TTC549 (cell line): ENCODE results near the gene SPART.
"Not testable (repeated sequence)": the region's sequence is repeated elsewhere in the genome, so short reads cannot be mapped to it uniquely, and the experiment has no call there.

Experiments used
- FAIRE-seq: peaks from 2 replicates; lab custom pipeline; 2012; peaks lifted over from hg19 to GRCh38; lab: Jason Lieb, UNC

SPART gene

DNA sequence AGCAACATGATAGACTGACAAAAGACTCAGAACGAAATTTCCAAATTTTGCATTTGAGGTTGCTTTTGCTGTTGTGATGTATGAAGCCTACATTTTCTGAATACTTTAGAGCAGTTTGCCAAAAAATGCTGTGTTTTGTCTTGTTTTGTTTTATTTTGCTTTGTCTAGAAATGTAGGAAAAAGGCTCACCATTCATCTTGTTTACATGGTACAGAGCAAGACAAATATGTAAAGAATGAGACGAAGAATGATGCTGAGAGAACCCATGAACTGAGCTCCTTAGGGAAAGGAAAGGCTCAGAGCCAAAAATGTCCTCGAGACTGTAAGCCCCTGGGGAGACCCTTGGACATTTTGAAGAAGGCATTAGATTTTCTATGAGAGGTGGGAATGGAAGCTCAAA is 6.8 kb upstream of the SPART start:
- FAIRE-seq, result no peak

DNA sequence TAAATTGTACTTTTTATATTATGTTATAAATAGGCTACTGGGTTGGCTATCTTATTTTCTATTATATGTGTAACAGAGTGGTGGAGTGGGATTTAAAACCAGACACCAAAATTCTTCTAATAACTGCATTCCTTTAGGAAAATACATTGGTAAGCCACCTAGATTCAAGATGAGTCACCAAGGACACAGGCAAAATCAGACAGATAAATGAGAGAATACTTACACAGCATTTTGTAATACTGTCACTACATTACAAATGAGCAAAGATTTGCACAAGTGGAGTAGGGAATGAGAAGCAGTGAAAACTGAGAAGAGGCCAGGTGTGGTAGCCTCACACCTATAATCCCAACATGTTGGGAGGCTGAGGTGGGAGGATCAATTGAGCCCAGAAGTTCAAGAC is 6.2 kb upstream of the SPART start:
- no peak for FAIRE-seq

DNA sequence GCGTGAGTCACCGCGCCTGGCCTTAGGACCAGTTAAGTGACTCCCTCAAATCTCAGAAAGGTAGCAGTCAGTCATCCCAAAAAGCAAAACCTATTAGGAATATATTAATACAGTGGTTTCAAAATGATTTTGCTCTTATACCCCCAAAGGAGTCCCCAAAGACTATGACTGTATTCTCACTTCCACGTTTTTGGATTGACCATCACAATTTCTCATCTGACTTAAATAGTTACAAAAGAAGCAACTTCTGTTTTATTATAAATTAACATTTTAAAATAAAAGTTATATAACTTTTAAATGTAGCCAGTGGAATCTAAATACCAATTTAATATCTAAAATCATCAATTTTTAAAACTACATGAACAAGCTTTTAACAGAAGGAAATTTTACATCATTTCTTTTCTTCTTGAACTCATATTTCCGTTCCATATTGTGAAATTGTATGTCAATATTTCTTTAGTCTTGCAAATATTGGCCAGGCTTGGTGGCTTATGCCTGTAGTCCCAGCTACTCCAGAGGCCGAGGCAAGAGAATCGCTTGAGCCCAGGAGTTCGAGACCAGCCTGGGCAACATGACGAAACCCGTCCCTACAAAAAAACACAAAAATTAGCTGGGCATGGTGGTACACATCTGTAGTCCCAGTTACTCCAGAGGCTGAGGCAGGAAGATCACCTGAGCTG is 1.5 kb upstream of the SPART start:
- no peak for FAIRE-seq

DNA sequence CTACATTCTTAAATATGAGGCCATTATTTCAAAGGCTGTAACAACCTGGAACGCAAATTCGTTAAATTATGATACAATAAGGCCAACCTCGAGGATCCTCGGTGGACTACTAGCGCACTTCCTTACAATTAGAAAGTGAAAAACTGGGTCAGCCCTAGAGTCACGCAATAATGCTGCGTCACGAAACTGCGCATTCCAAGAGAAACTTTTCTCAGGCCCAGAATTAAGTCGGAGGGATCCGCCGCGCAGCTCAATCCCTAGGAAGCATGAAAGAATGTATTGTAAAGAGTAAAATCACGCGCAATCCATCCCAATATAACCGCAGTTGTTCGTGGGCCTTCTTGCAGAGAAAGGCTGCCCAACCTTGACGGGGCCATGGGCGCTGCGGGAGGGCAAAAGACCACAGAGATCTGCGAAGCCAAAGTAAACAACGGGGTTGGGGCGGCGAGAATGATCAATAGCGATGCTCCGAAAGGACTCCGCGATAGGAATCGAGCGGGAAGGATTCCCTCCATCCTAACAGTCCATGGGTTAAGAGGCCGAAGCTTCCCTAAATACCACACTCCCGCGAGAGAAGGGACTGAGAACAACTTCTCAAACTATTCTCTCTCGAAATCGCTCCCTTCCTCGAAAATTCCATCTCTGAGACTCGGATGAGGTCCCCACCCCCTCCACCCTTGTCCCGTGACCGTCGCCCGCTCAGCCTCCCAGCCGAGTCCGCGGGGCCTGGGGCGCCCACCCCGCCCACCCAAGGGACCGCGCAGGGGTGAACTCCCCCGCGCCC is 564 bp downstream of the SPART start:
- no peak for FAIRE-seq

DNA sequence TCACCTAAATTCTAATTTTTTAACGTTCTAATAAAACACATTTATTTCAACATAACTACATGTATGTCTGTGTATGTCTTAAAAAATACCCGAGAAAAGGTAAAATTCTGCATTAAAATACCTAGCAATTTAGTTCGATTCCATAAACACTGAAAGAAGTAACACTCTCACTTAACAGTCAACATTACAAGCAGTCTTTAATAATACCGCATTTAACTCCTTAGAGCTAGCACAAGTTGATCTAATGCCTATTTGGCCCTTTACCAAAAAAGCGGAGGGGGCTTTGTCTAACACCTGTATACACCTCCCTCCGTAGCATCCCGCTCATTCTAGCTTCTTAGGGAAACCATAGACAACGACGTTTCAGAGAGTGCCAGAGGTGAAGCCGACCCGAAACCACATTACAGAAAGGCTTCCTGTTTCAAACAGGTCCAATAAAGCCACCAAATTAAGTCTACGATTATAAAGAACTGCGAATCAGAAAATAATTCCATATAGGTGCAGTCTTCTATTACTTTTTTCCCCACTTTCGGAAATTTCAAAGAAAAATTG is 1.2 kb downstream of the SPART start:
- no peak for FAIRE-seq

DNA sequence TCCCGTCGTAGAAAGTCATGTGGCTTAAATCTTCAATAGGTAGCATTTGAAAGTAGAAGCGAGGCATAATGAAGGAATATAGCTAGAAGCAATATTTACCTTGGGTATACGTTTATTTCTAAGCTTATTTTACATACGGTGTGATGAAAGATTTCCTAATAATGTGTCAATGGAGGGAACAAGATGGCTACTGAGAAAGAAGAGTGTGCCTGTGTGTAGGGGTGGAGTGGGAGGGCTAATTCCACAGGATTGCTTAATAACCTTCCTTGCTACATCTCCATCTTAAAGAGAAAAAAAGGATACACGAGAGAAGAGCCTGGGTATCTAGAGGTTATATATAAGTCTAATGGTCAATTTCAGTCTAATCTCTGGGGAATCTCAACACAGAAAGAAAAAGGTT is 2.0 kb downstream of the SPART start:
- FAIRE-seq, result no peak

DNA sequence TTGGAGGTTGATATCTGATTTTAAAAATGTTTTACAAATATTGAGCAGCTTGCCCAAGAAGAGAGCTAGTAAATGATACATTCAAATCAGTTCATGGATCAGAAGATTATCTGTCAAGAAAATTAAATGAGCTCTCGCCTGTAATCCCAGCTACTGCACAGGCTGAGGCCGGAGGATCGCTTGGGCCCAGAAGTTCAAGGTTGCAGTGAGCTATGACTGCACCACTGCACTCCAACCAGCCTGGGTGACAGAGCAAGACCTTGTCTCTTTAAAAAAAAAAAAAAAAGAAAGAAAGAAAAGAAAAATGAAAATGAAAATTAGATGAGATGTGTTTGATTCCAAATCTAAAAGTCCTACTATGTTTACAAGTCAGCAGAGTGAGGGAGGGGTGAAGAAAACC is 2.4 kb downstream of the SPART start:
- FAIRE-seq, result no peak

DNA sequence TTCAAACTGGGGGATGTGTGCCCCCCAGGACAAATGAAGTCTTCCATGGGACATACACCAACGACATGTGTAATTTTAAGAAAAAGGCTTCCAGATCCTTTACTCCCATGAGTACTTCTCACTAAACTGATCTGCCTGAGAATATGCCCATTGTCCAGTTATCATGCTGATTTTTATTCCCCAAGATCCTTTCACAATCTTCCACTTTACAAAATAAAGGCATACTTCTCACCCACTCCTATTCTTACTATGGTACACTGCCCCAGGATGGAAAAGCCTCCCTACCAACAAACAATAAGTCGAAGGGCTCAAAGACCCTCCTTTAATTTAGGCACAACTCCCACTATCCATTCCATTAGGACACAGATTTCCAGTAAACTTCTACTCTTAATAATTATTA is 3.5 kb downstream of the SPART start:
- FAIRE-seq, result no peak

DNA sequence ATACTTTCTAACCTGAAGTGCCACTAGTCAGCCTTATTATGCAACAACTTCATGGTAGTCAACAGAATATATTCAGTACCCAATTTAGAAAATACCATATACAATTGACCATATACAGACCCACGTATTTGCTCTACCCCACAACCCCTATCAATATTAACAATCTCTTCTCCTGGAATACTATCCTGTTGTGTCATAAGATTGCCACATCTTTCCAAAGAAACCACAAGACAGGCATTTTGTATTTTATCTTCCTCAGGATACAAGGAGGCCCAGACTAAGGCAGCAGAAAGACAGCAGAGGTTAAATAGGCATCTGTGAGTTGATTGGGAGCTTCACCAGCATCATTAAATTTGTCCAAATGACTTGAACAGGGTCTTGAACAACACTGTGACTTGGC is 4.5 kb downstream of the SPART start:
- no peak for FAIRE-seq

DNA sequence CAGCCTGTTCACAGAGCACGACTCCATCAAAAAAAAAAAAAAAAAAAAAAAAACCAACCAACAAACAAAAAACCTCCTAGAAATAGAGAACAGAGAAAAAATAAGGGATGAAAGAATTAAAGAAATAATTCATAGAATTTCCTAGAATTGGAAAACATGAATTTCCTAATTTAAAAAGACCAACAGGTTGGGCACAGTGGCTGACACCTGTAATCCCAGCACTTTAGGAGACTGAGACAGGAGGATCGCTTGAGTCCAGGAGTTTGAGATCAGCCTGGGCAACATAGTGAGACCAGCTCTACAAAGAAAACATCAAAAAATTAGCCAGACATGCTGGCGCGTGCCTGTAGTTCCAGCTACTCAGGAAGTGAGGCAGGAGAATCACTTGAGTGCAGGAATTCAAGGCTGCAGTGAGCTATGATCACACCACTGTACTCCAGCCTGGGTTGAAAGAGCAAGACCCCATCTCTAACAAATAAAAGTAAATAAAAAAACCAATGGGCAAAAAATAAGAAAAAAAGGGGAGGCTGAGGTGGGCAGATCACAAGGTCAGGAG is 6.5 kb downstream of the SPART start:
- FAIRE-seq, result no peak

DNA sequence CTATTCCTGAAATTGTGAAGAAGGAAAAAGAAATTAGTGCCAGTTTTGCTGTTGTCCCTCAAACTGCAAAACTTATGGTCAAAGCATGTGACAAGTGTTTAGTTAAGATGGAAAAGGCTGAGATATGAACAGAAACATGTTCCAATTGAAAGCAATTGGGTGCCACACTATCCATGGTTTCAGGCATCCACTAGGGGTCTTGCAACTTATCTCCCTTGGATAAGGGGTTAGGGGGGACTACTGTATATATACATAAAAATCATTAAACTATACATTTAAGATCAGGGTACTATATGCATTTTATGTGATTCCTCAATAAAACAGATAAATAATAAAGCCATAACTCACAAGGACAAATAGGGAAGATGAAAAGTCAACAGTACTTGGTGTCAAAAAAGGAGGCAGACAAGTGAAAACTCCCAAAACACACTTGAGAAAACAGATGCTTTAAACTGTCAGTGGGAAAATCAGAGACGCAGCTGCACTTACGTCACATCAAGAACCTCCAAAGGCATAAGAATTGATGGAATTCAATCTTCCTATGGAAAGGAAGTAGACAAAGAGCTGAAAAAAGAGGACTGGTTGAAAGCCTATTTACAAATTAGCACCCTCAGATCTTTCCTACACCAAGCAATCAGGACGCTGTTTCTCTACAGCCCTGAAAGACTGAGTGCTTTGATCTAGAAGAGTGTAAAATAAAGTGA is 8.1 kb downstream of the SPART start:
- FAIRE-seq, result no peak

DNA sequence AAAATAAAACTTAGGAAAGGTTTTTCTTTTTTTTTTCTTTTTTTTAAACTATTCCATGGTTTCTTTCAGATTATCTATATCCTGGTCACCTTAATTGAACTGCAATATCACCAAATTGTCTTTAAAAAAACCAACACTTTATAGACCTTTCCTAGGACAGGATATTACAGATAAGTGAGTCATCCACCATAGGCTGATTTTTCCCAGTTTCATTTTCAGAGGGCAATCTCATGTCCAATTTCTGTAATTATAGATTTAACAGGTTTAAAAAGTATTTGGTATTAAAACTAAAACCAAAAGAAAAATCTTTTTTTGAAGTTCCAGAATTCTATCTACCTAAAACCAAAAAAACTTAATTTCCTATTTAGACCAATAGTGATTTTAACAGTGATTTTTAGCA is 13.2 kb downstream of the SPART start:
- FAIRE-seq, result no peak

DNA sequence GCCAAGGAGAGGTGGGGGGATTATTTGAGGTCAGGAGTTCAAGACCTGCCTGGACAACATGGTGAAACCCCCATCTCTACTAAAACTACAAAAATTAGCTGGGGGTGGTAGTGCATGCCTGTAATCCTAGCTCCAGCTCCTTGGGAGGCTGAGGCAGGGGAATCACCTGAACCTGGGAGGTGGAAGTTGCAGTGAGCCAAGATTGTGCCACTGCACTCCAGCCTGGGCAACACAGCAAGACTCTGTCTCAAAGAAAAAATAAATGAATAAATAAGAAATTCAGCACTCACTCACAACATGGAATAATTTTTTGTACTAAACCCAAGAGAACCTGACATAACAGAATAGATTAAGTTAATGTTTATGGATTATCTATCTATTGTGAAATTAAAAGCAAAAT is 13.9 kb downstream of the SPART start:
- not testable (repeated sequence) for FAIRE-seq

DNA sequence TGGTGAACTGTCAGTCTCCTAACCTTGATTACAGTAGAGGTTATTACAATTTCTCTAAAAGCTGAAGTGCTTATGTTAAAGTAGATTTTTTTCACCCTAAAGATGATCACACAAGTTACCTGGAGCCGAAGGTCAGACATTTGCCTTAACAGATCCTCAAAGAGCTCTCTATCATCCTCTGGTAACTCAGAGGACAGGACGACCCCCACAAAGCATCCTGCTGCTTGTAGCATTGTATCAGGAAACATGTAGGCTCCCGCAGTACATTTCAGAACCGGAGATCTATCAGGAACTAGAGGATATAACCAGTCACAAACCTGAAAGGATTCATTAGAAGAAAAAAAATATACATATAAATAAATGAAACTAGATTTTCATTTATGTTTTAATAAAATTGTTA is 14.9 kb downstream of the SPART start:
- FAIRE-seq, result no peak

DNA sequence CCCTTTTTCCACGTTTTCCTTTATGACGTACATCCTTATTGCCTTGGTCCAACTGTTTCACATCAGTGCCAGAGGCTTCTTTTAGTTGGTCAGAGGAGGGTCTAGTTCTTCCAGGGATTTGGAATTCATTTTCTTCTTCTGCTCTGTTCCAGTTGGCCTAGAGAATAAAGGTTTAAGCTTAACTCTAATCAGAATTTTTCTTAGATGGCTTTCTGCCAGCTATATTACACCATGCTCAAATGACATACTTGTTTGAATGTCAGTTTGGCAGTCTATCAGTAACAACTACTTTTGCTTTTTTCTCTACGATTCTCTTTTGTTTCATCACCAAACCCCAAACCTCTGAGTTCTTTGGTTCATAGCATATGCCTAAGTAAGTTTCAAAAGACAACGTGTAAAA is 16.8 kb downstream of the SPART start:
- no peak for FAIRE-seq

DNA sequence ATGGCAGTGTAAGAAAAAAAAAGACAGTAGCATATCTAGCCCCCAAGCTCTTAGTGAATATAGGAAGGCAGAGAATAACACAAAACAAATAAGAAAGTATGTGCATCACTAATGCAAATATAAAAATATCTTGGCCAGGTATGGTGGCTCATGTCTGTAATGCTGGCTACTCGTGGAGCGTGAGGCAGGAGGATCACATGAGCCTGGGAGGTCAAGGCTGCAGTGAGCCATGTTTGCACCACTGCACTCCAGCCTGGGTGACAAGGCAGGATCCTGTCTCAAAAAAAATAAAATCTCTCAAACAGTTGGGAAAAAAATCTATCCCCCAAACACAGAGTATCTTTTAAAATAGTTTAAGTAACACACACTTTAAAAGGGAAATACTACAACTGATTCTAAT is 17.4 kb downstream of the SPART start:
- no peak for FAIRE-seq

DNA sequence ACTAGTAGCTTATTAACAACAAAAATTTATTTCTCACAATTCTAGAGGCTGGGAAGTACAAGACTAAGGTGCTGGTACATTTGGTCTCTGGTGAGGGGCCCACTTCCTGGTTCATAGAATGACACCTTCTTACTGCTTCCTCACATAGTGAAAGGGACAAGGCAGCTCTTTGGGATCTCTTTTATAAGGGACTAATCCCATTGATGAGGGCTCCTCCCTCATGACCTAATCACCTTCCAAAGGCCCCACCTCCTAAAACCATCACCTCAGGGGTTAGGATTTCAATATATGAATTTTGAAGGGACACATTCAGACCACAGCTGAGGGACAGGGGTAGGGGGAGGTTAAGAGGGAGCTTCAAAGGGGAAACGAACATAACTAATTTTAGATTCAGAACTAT is 20.3 kb downstream of the SPART start:
- FAIRE-seq, result no peak

DNA sequence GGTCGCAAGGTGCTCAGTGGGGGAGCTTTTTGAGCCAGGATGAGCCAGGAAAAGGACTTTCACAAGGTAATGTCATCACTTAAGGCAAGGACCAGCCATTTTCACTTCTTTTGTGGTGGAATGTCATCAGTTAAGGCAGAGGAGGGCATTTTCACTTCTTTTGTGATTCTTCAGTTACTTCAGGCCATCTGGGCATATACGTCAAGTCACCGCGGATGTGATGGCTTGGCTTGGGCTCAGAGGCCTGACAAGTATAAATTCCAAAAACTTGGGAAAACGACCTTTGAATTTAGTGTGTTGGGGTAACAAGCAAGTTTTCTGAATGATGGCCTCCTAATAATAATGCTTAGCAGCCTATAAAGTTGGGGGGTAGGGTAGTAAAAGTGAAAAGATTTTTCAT is 21.3 kb downstream of the SPART start:
- FAIRE-seq, result not testable (repeated sequence)

DNA sequence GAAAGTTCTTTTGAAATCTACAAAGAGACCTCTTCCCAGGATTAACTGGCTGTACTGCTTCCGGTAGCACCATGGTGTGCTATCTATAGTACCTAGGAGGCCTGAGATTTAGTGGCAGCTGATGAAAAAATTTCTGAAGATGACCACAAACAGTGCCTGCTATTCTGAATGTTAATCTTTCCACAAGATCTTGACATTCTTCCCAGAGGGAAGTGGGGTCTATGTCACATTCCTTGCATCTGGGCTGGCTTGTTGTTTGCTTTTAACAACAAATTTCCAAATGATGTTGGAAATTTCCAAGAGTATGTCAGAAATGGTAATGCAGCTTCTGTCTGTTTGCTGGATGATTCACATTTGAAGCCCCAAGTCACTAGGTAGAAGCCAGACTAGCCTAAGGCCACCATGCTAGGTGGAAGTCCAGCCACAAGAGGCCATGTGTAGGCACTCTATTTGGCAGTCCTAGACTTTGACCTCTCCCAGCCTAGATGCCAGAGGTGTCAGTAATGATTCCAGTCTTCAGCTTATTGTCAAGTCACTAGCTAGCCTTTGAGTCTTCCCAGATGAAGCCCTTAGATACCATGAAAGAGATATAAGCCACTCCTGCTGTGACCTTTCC is 22.1 kb downstream of the SPART start:
- no peak for FAIRE-seq

DNA sequence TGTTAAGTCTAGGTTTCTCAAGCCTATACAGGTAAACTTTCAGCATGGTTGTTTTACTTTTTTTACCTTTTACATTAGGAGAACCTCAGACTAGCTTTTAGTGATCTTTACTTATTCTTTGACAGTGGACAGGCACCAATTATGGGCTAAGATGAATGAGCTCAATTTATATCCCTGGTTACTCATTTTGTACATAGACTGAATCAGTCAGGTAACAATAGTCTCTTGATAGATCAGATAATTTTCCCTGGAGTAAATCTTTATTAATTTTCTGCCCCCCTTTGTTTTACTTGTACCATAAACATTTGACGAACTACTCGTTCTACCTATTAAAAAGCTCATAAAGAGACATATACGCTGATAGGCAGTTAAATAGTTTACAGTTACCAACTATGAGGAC is 22.8 kb downstream of the SPART start:
- no peak for FAIRE-seq

DNA sequence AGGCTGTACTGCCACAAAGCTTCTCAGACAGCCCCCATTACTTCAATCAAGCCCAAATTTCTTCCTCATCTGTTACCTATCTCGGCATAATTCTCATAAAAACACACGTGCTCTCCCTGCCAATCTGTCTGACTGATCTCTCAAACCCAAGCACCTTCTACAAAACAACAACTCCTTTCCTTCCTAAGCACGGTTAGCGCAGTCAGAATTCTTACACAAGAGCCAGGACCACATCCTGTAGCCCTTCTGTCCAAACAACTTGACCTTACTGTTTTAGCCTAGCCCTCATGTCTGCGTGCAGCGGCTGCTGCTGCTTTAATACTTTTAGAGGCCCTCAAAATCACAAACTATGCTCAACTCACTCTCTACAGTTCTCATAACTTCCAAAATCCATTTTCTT is 26.4 kb downstream of the SPART start:
- FAIRE-seq, result not testable (repeated sequence)
